Measurements from ENCODE around the gene SLC23A2.

Gene SLC23A2

DNA sequence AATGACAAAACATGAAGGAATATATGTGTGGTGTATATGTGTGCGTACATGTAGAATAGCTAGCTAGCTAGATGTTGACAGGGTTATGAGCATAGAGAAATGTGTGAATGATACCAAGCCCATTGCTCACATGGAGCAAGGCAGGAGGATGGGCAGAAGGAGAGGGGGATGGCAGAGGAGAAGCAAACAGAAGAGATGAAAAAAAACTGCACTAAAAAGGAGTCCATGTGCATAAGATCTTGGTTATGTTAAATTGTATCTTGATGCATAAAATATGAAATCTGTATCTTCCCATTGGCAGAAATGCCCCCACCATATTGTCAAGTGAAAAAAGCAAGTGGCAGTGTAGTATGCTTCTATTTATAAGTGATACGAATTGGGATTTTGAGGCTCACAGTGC lies 154.5 kb downstream of the SLC23A2 start:
- TF ChIP-seq, protein P1, sequence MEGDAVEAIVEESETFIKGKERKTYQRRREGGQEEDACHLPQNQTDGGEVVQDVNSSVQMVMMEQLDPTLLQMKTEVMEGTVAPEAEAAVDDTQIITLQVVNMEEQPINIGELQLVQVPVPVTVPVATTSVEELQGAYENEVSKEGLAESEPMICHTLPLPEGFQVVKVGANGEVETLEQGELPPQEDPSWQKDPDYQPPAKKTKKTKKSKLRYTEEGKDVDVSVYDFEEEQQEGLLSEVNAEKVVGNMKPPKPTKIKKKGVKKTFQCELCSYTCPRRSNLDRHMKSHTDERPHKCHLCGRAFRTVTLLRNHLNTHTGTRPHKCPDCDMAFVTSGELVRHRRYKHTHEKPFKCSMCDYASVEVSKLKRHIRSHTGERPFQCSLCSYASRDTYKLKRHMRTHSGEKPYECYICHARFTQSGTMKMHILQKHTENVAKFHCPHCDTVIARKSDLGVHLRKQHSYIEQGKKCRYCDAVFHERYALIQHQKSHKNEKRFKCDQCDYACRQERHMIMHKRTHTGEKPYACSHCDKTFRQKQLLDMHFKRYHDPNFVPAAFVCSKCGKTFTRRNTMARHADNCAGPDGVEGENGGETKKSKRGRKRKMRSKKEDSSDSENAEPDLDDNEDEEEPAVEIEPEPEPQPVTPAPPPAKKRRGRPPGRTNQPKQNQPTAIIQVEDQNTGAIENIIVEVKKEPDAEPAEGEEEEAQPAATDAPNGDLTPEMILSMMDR (IDR thresholded peaks at IDR 0.05; ENCODE audit: insufficient read depth, missing control alignments): no peak
- no peak for FAIRE-seq
- no peak for DNase-seq (ENCODE audit: insufficient read length, low spot score)

DNA sequence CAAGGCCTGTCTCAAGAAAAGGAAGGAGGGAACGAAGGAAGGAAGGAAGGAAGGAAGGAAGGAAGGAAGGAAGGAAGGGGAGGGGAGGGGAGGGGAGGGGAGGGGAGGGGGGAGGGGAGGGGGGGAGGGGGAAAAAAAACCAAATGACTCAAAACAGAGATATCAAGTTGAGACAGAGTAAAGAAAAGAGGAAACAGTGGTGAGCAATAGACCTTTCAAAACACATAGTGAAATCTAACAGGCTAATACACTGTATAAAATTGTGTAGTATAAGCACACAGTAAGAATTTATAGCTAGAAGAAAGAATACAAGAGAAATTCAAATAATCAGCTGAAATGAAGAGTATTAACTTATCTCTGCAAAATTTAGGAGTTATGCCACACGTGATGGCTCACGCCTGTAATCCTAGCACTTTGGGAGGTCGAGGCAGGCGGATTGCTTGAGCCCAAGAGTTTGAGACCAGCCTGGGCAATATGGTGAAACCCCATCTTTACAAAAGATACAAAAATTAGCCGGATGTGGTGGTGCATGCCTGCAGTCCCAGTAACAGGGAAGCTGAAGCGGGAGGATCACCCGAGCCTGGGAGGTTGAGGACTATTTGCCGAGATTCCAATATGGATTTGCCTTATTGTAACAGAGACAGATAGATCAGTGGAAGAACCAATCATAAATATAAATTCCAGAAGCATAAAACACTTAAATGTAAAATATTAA lies 156.4 kb downstream of the SLC23A2 start:
- DNase-seq (ENCODE audit: insufficient read length, low spot score): no peak
- TF ChIP-seq, protein P1 (IDR thresholded peaks at IDR 0.05; ENCODE audit: insufficient read depth, missing control alignments): no peak
- FAIRE-seq: no peak

DNA sequence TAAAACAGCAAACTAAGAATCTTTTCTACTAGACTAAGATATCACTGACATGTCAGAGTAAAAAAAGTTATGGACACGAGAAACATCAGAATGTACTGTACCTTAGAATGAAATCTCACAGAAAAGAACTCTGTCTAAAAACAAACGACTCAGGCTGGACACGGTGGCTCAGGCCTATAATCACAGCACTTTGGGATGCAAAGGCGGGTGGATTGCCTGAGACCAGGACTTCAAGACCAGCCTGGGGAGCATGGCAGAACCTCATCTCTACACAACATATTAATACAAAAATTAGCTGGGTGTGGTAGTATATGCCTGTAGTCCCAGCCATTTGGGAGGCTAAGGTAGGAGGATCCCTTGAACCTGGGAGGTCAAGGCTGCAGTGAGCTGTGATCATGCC lies 157.0 kb downstream of the SLC23A2 start:
- TF ChIP-seq, protein P1 (IDR thresholded peaks at IDR 0.05; ENCODE audit: insufficient read depth, missing control alignments): no peak
- FAIRE-seq (no peak), DNase-seq (ENCODE audit: insufficient read length, low spot score) (no peak)

DNA sequence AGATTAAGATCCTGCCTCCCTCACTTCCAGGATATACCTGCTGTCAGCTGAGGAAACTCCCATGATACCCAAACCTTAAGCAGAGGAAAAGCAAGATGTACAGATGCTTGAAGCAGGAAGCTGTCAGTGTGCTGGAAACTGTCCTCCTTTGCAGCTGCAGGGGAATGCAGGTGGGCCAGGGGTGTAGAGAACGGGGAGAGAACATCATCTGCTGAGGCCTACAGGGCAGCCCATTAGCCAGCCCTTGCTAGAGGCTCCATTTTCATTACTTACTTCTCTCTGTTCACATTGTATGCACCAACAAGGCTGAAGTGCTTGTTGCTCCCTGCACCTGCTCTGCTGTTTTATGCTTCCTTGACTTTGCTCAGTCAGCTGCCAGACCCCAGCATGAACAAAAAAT lies 160.5 kb downstream of the SLC23A2 start:
- TF ChIP-seq, protein P1 (IDR thresholded peaks at IDR 0.05; ENCODE audit: insufficient read depth, missing control alignments): no peak
- DNase-seq (ENCODE audit: insufficient read length, low spot score) (no peak), FAIRE-seq (no peak)

DNA sequence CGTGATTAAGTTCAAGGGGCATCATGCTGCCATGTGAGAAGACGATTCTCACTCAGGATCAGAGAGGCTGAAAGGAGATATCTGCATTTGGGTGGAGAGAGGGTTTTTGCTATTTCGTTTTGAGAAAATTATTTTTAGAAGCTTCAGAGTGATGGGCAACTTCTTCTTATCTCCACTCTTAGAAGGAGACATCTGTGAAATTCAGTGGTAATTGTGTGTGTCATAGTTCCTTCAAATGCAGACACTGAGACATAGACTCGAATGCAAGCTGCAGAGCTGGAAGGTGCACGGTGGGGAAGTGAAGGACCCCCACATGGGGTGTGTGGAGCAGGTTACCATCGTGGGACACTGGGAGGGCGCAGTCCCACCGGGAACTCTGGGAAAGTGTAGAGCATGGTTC lies 162.8 kb downstream of the SLC23A2 start:
- DNase-seq (ENCODE audit: insufficient read length, low spot score): no peak
- FAIRE-seq: no peak
- TF ChIP-seq, protein P1 (IDR thresholded peaks at IDR 0.05; ENCODE audit: insufficient read depth, missing control alignments): no peak

DNA sequence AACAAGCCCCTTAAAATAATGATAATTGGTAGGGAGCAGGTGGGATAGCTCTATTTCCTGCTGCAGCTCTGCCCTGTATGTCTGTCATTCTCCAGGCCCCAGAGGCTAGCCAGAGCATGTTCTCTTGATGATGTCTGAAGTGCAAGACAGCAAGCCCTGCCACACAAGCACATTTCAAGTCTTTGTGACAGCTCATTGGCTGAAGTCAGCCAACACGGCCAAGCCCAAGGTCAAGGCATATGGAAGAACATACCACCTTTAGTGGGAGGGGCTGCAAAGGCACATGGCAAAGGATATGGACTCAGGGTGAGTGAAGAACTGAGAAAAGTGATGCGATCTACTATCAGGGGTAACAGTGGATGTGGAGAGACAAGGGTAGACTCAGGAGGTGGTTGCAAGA lies 163.6 kb downstream of the SLC23A2 start:
- TF ChIP-seq, protein P1 (IDR thresholded peaks at IDR 0.05; ENCODE audit: insufficient read depth, missing control alignments): no peak
- no peak for DNase-seq (ENCODE audit: insufficient read length, low spot score)
- FAIRE-seq: no peak

DNA sequence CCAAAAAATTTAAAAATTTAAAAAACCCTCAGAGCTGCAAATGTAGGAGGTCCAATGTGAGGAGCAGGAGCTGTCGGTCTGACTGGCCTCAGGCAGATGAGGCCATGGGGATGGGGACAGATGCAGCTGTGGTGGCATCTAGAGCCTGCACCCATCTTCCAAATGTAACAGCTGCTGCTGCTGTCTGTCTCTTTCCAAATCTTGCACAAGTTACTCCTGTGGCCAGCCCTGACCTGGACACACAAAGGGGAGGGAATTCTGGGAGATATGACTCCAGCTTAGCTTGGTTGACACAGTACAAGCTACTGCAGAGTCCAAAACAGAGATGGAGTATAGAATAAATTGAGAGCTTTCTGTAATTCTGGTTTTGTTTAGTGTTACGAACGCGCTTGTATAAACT lies 164.4 kb downstream of the SLC23A2 start:
- FAIRE-seq (no peak), DNase-seq (ENCODE audit: insufficient read length, low spot score) (no peak)
- TF ChIP-seq, protein P1 (IDR thresholded peaks at IDR 0.05; ENCODE audit: insufficient read depth, missing control alignments): no peak
